PC-9 (cell line): ENCODE data around the gene LGI1. TPM values are rescaled to one million over a fixed set of nuclear protein-coding genes. Genes with fewer than 3 reads are reported as not detected.

Experiments
- BruUV-seq: library from RNA; stranded (reverse); fragments of 400-500 nt; replicated peaks from 2 replicates; lab custom pipeline; 2021; lab: Mats Ljungman, UMichigan
- CTCF ChIA-PET: fragments of 300-600 bp; sonication (Branson Sonifier 250); formaldehyde crosslinking; loops from one replicate; lab custom pipeline; 2022; ENCODE audit warnings: antibody characterized with exemption; lab: Charles Lee
- POLR2A ChIA-PET: fragments of 300-600 bp; sonication (Branson Sonifier 250); formaldehyde crosslinking; loops from one replicate; lab custom pipeline; 2022; ENCODE audit warnings: antibody characterized with exemption; ENCODE audit not compliant: unreplicated experiment; lab: Charles Lee
- DNase-seq, 2 experiments: peaks; one replicate each; pipeline versions ENCODE4 v3.0.0 to v3.0.0-alpha.2; 2015 to 2022; ENCODE audit warnings: mixed read lengths in 1 of 2
- H2AFZ ChIP-seq: fragments of 200-600 bp; sonication (generic); 2 replicates; pipeline ENCODE4 v1.8.1; 2017; ENCODE audit warnings: antibody characterized with exemption
- H3F3A ChIP-seq: fragments of 200-600 bp; sonication (generic); 2 replicates; pipeline ENCODE4 v1.8.1; 2017; ENCODE audit warnings: antibody characterized with exemption, mild to moderate bottlenecking, low read depth; ENCODE audit not compliant: insufficient read depth
- H3K27ac ChIP-seq: fragments of 200-600 bp; sonication (generic); 2 replicates; pipeline ENCODE4 v1.6.1; 2016; ENCODE audit warnings: mixed run types
- H3K27me3 ChIP-seq: fragments of 200-600 bp; sonication (generic); 2 replicates; pipeline ENCODE4 v1.6.1; 2016; ENCODE audit warnings: low read depth, mixed run types; ENCODE audit not compliant: insufficient read depth
- H3K36me3 ChIP-seq: fragments of 200-600 bp; sonication (generic); 2 replicates; pipeline ENCODE4 v1.6.1; 2016; ENCODE audit warnings: low read depth, mixed run types
- H3K4me1 ChIP-seq: fragments of 200-600 bp; sonication (generic); replicated peaks from 2 replicates; pipeline ENCODE4 v1.6.1; 2016; ENCODE audit warnings: mixed run types; ENCODE audit not compliant: insufficient read depth
- H3K4me2 ChIP-seq: fragments of 200-600 bp; sonication (generic); 2 replicates; pipeline ENCODE4 v1.6.1; 2017; ENCODE audit warnings: mixed run types
- H3K4me3 ChIP-seq: fragments of 200-600 bp; sonication (generic); 2 replicates; pipeline ENCODE4 v1.6.1; 2016; ENCODE audit warnings: mixed run types
- H3K79me2 ChIP-seq: fragments of 200-600 bp; sonication (generic); 2 replicates; pipeline ENCODE4 v1.6.1; 2017; ENCODE audit warnings: low read depth, mixed run types
- H3K9me2 ChIP-seq: fragments of 200-600 bp; sonication (generic); 2 replicates; pipeline ENCODE4 v1.8.1; 2017; ENCODE audit warnings: mild to moderate bottlenecking; ENCODE audit not compliant: insufficient read depth
- H3K9me3 ChIP-seq: fragments of 200-600 bp; sonication (generic); 2 replicates; pipeline ENCODE4 v1.8.1; 2016; ENCODE audit warnings: low read depth; ENCODE audit not compliant: insufficient read depth
- H4K20me1 ChIP-seq: fragments of 200-600 bp; sonication (generic); 2 replicates; pipeline ENCODE4 v1.8.1; 2017; ENCODE audit not compliant: insufficient read depth
- EZH2 ChIP-seq: fragments of 200-600 bp; sonication (generic); IDR thresholded peaks from 2 replicates; pipeline ENCODE4 v1.8.0; 2017; ENCODE audit warnings: antibody characterized with exemption, low read depth
- intact Hi-C: fragments of 100-400 bp; cut with micrococcal nuclease; formaldehyde crosslinking; loops from one replicate; pipeline ENCODE4 v1.10.0; 2022; ENCODE audit not compliant: unreplicated experiment
- total RNA-seq: library from RNA; stranded (reverse); gene quantifications from 2 replicates; pipeline ENCODE4 v1.2.3, GENCODE V29; 2021
- TF ChIP-seq, protein P1 (sequence below): fragments of 200-600 bp; sonication (generic); conservative IDR thresholded peaks from 2 replicates; pipeline ENCODE4 v1.6.1; 2017; ENCODE audit warnings: mixed run types, antibody characterized with exemption, mild to moderate bottlenecking, moderate library complexity

Gene LGI1
- total RNA-seq, 1 experiment from 2014 or later, result not detected

DNA sequence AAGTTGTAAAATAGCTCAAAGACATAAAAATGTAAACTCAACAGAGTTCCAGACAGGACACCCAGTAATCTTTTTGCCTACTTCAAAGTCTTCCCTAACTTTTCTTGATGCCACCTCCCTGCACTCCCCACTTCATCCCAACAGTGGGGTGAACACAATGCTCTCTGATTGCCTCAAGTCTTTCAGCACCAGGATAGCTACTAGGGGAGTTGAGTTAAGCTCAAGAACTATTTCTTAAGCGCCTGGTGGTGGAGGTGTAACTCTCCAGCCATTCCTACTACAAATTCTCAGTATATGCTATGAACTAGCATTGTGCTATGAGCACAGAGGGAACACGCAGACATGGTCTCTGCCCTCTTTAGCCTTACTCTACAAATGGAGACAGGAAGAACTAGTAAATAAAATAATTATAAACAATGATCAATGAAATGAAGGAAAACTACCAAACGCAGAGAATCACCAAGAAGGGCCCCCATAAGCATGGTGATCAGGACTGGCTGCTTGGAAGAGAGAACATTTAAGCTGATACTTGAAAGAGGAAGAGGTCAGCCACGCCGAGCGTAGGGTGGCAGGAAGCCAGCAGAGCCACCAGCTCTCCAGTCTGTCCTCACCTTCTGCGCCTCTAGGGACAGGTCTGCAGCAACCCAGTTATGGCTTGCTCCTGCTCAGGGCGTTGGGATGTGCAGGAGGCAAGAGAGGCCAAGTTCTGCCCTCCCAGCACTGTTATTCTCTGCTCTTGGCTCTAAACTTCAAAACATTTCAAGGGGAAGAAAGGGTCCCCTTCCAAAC lies 38.6 kb upstream of the LGI1 start:
- intact Hi-C loops, result no loop called here
- no TSS peak for BruUV-seq
- Histone ChIP-seq H3K9me2 (no peaks in the 10 kb centered on the region), H3K27me3 (no peaks in the 10 kb centered on the region), H3K9me3 (no peaks in the 10 kb centered on the region), H3K4me2 (no peak overlapping the region), H4K20me1 (no peaks in the 10 kb centered on the region), H3F3A (no peaks in the 10 kb centered on the region), H3K4me3 (no peak overlapping the region), H3K36me3 (no peaks in the 10 kb centered on the region), H3K4me1 (peaks cover 4% of the 10 kb centered on the region; the same call in 1 of the 2 replicates), H3K27ac (no peak overlapping the region), H3K79me2 (no peaks in the 10 kb centered on the region), H2AFZ (no peak overlapping the region)
- TF ChIP-seq, protein P1, sequence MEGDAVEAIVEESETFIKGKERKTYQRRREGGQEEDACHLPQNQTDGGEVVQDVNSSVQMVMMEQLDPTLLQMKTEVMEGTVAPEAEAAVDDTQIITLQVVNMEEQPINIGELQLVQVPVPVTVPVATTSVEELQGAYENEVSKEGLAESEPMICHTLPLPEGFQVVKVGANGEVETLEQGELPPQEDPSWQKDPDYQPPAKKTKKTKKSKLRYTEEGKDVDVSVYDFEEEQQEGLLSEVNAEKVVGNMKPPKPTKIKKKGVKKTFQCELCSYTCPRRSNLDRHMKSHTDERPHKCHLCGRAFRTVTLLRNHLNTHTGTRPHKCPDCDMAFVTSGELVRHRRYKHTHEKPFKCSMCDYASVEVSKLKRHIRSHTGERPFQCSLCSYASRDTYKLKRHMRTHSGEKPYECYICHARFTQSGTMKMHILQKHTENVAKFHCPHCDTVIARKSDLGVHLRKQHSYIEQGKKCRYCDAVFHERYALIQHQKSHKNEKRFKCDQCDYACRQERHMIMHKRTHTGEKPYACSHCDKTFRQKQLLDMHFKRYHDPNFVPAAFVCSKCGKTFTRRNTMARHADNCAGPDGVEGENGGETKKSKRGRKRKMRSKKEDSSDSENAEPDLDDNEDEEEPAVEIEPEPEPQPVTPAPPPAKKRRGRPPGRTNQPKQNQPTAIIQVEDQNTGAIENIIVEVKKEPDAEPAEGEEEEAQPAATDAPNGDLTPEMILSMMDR, result no peak
- TF ChIP-seq EZH2, result no peak
- POLR2A ChIA-PET, result no interaction called here
- CTCF ChIA-PET, result no interaction called here
- no peak for DNase-seq

DNA sequence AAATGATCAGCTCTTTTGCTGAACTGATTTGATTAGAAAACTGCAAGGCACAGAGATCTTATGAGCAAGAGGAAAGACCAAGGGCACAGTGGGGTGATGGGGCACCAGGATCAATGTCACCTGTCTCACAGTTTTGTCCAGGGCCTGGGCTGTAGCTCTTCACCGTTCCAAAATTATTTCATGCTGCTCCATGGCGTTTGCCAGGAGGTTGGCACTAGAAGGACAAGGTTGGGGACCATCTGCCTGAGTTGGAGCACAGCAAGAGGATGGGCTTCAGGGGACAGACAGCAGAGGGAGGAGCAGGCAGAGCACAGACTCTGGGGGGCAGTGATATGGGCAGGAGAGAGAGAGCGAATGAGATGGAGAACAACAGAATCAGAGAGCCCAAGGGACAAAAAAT lies 37.8 kb upstream of the LGI1 start:
- CTCF ChIA-PET, result no interaction called here
- intact Hi-C loops, result no loop called here
- Histone ChIP-seq H3K4me3 (no peak overlapping the region), H3K27me3 (no peaks in the 10 kb centered on the region), H3K4me2 (no peak overlapping the region), H2AFZ (no peak overlapping the region), H3F3A (no peaks in the 10 kb centered on the region), H3K4me1 (peaks cover 4% of the 10 kb centered on the region; the same call in 1 of the 2 replicates), H3K27ac (no peak overlapping the region), H3K9me2 (no peaks in the 10 kb centered on the region), H3K36me3 (no peaks in the 10 kb centered on the region), H3K79me2 (no peaks in the 10 kb centered on the region), H3K9me3 (no peaks in the 10 kb centered on the region), H4K20me1 (no peaks in the 10 kb centered on the region)
- TF ChIP-seq, protein P1, result no peak
- TF ChIP-seq EZH2, result no peak
- DNase-seq, result no peak
- BruUV-seq, result no TSS peak
- POLR2A ChIA-PET, result no interaction called here

DNA sequence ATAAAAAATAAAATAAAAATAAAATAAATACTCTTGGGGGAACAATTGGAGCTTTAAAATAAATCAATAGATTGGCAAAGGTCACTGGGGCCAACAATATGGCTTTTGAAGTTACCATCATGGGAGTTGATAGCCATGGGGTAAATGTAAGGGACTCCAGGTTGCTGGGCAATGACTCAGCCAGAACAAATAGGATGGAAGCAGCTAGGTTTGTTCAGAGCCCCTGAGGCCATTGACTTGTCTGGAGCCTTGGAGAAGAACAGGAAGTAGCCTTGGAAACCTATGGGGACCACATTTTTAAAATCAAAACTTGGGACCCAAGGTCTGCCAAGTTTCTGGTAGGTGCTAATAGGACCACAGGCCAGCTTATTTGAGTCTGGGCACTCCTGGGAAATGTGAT lies 35.2 kb upstream of the LGI1 start:
- Histone ChIP-seq H3K36me3 (no peaks in the 10 kb centered on the region), H4K20me1 (no peaks in the 10 kb centered on the region), H3K9me2 (no peaks in the 10 kb centered on the region), H3K79me2 (no peaks in the 10 kb centered on the region), H2AFZ (no peak overlapping the region), H3K4me1 (peaks cover 4% of the 10 kb centered on the region; the same call in 1 of the 2 replicates), H3K4me2 (no peak overlapping the region), H3K9me3 (no peaks in the 10 kb centered on the region), H3K27ac (no peak overlapping the region), H3F3A (no peaks in the 10 kb centered on the region), H3K27me3 (no peaks in the 10 kb centered on the region), H3K4me3 (no peak overlapping the region)
- DNase-seq, result peak in 1 of 2 experiments; percentile 55
- ChIA-PET CTCF (interaction anchor here (0.6 kb wide), 1 partner anchor 20 kb away, joined by 6 read pairs; no protein-coding TSS in a partner anchor), POLR2A (no interaction called here)
- intact Hi-C loops, result no loop called here
- no peak for TF ChIP-seq EZH2
- TF ChIP-seq, protein P1, result no peak
- BruUV-seq, result no TSS peak
